Endothelial cell of umbilical vein (primary cell): ENCODE measurements around the gene NR3C2. TPM values are rescaled to one million over a fixed set of nuclear protein-coding genes. Genes with fewer than 3 reads are reported as not detected.

Experiments used
- BruUV-seq: library from RNA; stranded (reverse); fragments of 400-500 nt; replicated peaks from 2 replicates; lab custom pipeline; 2021; lab: Mats Ljungman, UMichigan
- CTCF ChIA-PET: fragments of 300-600, 350-600 bp; sonication (Branson Sonifier 250); formaldehyde crosslinking; loops from one replicate; lab custom pipeline; 2021; ENCODE audit warnings: antibody characterized with exemption, inconsistent platforms; lab: Charles Lee
- POLR2A ChIA-PET: fragments of 300-600, 350-600 bp; sonication (Branson Sonifier 250); formaldehyde crosslinking; loops from one replicate; lab custom pipeline; 2021; ENCODE audit warnings: antibody characterized with exemption, inconsistent platforms; lab: Charles Lee
- DNase-seq: peaks from one replicate; pipeline ENCODE4 v3.0.0-alpha.2; 2011; ENCODE audit warnings: low read depth, low spot score
- FAIRE-seq: peaks from 2 replicates; lab custom pipeline; 2011; peaks lifted over from hg19 to GRCh38; lab: Jason Lieb, UNC
- H2AFZ ChIP-seq: 2 replicates; pipeline ENCODE4 v1.6.0; 2012; ENCODE audit warnings: low read depth, low read length, control low read depth, inconsistent platforms
- H3K27ac ChIP-seq: 2 replicates; pipeline ENCODE4 v1.5.1; 2011; ENCODE audit warnings: low read depth, mild to moderate bottlenecking, control low read depth, low read length, moderate library complexity; ENCODE audit not compliant: insufficient read depth
- H3K27me3 ChIP-seq, 2 experiments: 2 replicates each; pipeline versions ENCODE4 v1.6.0 to v1.6.1; 2011; ENCODE audit warnings: low read length in 2 of 2, mixed read lengths in 1 of 2; ENCODE audit not compliant: control insufficient read depth in 2 of 2, insufficient read depth in 2 of 2
- H3K36me3 ChIP-seq, 2 experiments: 2 replicates in 1 of 2; 3 replicates in 1 of 2; pipeline ENCODE4 v1.5.1; 2011; ENCODE audit warnings: low read length in 2 of 2, mild to moderate bottlenecking in 1 of 2, moderate library complexity in 1 of 2; ENCODE audit not compliant: control insufficient read depth in 2 of 2, insufficient read depth in 2 of 2; ENCODE audit errors: extremely low read depth in 1 of 2
- H3K4me1 ChIP-seq: 3 replicates; pipeline ENCODE4 v1.5.1; 2011; ENCODE audit warnings: mild to moderate bottlenecking, low read length; ENCODE audit not compliant: control insufficient read depth, insufficient read depth; ENCODE audit errors: extremely low read depth
- H3K4me2 ChIP-seq: 2 replicates; pipeline ENCODE4 v1.6.1; 2011; ENCODE audit warnings: low read length, control low read depth, mixed read lengths; ENCODE audit not compliant: insufficient read depth
- H3K4me3 ChIP-seq, 3 experiments: fragments of 200-600 bp in 1 of 3; sonication (generic), shearing (Covaris generic) in 1 of 3; replicated peaks in 1 of 3; 2 replicates each; pipeline ENCODE4 v1.5.1; 2011 to 2016; ENCODE audit warnings: control low read depth in 3 of 3, low read length in 3 of 3, mild to moderate bottlenecking in 2 of 3, inconsistent platforms in 1 of 3, low read depth in 1 of 3, moderate library complexity in 1 of 3; ENCODE audit not compliant: insufficient read depth in 1 of 3
- H3K79me2 ChIP-seq: 2 replicates; pipeline ENCODE4 v1.6.0; 2012; ENCODE audit warnings: low read length, inconsistent platforms; ENCODE audit not compliant: control insufficient read depth, insufficient read depth
- H3K9ac ChIP-seq: replicated peaks from 2 replicates; pipeline ENCODE3; 2011; ENCODE audit warnings: low read length, control low read depth; ENCODE audit not compliant: insufficient read depth; ENCODE audit errors: extremely low read depth
- H3K9me1 ChIP-seq: replicated peaks from 3 replicates; pipeline ENCODE4 v1.6.0; 2011; ENCODE audit warnings: mild to moderate bottlenecking, low read length; ENCODE audit not compliant: control insufficient read depth, insufficient read depth; ENCODE audit errors: extremely low read depth
- H3K9me3 ChIP-seq: replicated peaks from 2 replicates; pipeline ENCODE4 v1.5.1; 2012; ENCODE audit warnings: low read length, inconsistent platforms; ENCODE audit not compliant: control insufficient read depth, insufficient read depth
- H4K20me1 ChIP-seq: replicated peaks from 2 replicates; pipeline ENCODE3; 2011; ENCODE audit warnings: mild to moderate bottlenecking, low read length; ENCODE audit not compliant: control insufficient read depth, insufficient read depth; ENCODE audit errors: extremely low read depth
- EZH2 ChIP-seq: IDR thresholded peaks from 2 replicates; pipeline ENCODE4 v1.6.1; 2012; ENCODE audit warnings: borderline replicate concordance, low read depth, mild to moderate bottlenecking, moderate library complexity, low read length, inconsistent platforms; ENCODE audit not compliant: severe bottlenecking
- FOS ChIP-seq: IDR thresholded peaks from 2 replicates; pipeline ENCODE4 v1.6.1; 2011; ENCODE audit warnings: mild to moderate bottlenecking, low read length, moderate library complexity, borderline replicate concordance; ENCODE audit not compliant: insufficient read depth
- GATA2 ChIP-seq: IDR thresholded peaks from 2 replicates; pipeline ENCODE4 v1.7.0; 2011; ENCODE audit warnings: low read depth, mild to moderate bottlenecking, moderate library complexity, mixed read lengths, low read length; ENCODE audit not compliant: insufficient read length, insufficient read depth
- JUN ChIP-seq: IDR thresholded peaks from 2 replicates; pipeline ENCODE4 v1.6.1; 2011; ENCODE audit warnings: borderline replicate concordance, low read depth; ENCODE audit not compliant: insufficient read length, insufficient read depth
- MAX ChIP-seq: IDR thresholded peaks from 2 replicates; pipeline ENCODE4 v1.6.1; 2011; ENCODE audit not compliant: insufficient read depth, insufficient read length
- POLR2A ChIP-seq: IDR thresholded peaks from 2 replicates; pipeline ENCODE4 v1.6.1; 2012; ENCODE audit warnings: low read depth, mild to moderate bottlenecking, control low read depth, low read length
- POLR2AphosphoS5 ChIP-seq: IDR thresholded peaks from 2 replicates; pipeline ENCODE4 v1.6.1; 2012; ENCODE audit warnings: low read depth, mild to moderate bottlenecking, control low read depth, low read length, moderate library complexity; ENCODE audit not compliant: insufficient read depth
- dilution Hi-C: fragments of 300-500 bp; cut with MboI; formaldehyde crosslinking; loops from one replicate; pipeline ENCODE4 v1.15.0; 2019; ENCODE audit warnings: low sequenced_read_pairs; ENCODE audit not compliant: extremely low pct_ligation_motif_present
- intact Hi-C: fragments of 100-400 bp; cut with micrococcal nuclease; formaldehyde crosslinking; loops from one replicate; pipeline ENCODE4 v1.10.0; 2022
- polyA plus RNA-seq, 4 experiments: library from polyadenylated mRNA; depleted of rRNA in 3 of 4; stranded (reverse) in 3 of 4; unstranded in 1 of 4; fragments of >200 nt; gene quantifications; 2 replicates each; pipeline versions ENCODE4 v1.2.1 to v1.2.3, GENCODE V29; 2011 to 2012; ENCODE audit warnings: missing spikeins in 1 of 4
- total RNA-seq: library from RNA; stranded (reverse); gene quantifications from 2 replicates; pipeline ENCODE4 v1.2.3, GENCODE V29; 2021
- TF ChIP-seq, protein P1 (sequence below), 2 donors: IDR thresholded peaks; 1 replicate in 1 of 2; 2 replicates in 1 of 2; pipeline ENCODE4 v1.5.1; 2011; ENCODE audit warnings: low read length in 2 of 2, mild to moderate bottlenecking in 2 of 2, moderate library complexity in 2 of 2, control low read depth in 1 of 2, inconsistent platforms in 1 of 2, low read depth in 1 of 2; ENCODE audit not compliant: insufficient read depth in 1 of 2; ENCODE audit errors: extremely low read depth in 1 of 2

Gene NR3C2
- total and polyA plus RNA-seq, 2 donors (not counting 3 experiments of a cell fraction or from before 2014, with no cell fraction given) = 4.8 to 16.4 TPM

GRCh38 chr4:148071009-148071408, 371.2 kb downstream of the NR3C2 start:
- intact Hi-C loops (no loop called here), dilution Hi-C loops (no loop called here)
- DNase-seq (no peak), FAIRE-seq (no peak)
- Histone ChIP-seq H3K4me1 (no peaks in the 10 kb centered on the region), H3K9ac (no peak overlapping the region), H3K27ac (no peak overlapping the region), H3K79me2 (no peaks in the 10 kb centered on the region), H3K9me1 (no peaks in the 10 kb centered on the region), H2AFZ (no peak overlapping the region), H3K4me2 (no peak overlapping the region), H4K20me1 (no peaks in the 10 kb centered on the region), H3K9me3 (no peaks in the 10 kb centered on the region), H3K36me3 (no peaks in the 10 kb centered on the region), H3K27me3 (no peaks in the 10 kb centered on the region), H3K4me3 (no peak overlapping the region)
- ChIA-PET POLR2A (no interaction called here), CTCF (interaction anchor here (0.9 to 1.4 kb wide), 2 partner anchors 87 to 960 kb away, joined by 3 to 4 read pairs; no protein-coding TSS in a partner anchor)
- BruUV-seq = no TSS peak
- TF ChIP-seq GATA2 (no peak), POLR2AphosphoS5 (no peak), MAX (no peak), POLR2A (no peak), FOS (no peak), EZH2 (no peak), JUN (no peak)

- DNase-seq = no peak
- H3K9me3 ChIP-seq = no peaks in the 10 kb centered on the region
- H3K9me1 ChIP-seq = no peaks in the 10 kb centered on the region
- no peak overlapping the region for H2AFZ ChIP-seq
- no peak for TF ChIP-seq EZH2
- TF ChIP-seq POLR2A = no peak
- TF ChIP-seq, protein P1, sequence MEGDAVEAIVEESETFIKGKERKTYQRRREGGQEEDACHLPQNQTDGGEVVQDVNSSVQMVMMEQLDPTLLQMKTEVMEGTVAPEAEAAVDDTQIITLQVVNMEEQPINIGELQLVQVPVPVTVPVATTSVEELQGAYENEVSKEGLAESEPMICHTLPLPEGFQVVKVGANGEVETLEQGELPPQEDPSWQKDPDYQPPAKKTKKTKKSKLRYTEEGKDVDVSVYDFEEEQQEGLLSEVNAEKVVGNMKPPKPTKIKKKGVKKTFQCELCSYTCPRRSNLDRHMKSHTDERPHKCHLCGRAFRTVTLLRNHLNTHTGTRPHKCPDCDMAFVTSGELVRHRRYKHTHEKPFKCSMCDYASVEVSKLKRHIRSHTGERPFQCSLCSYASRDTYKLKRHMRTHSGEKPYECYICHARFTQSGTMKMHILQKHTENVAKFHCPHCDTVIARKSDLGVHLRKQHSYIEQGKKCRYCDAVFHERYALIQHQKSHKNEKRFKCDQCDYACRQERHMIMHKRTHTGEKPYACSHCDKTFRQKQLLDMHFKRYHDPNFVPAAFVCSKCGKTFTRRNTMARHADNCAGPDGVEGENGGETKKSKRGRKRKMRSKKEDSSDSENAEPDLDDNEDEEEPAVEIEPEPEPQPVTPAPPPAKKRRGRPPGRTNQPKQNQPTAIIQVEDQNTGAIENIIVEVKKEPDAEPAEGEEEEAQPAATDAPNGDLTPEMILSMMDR (IDR thresholded peaks at IDR 0.05; ENCODE audit: extremely low read depth in 1 of 2, insufficient read depth in 1 of 2, low read depth in 1 of 2, low read length in 2 of 2) = no peak
- no peak for TF ChIP-seq FOS
- TF ChIP-seq JUN = no peak
- no peak for TF ChIP-seq POLR2AphosphoS5
- FAIRE-seq = no peak
- no peaks in the 10 kb centered on the region for H4K20me1 ChIP-seq
- POLR2A ChIA-PET = no interaction called here
- no peaks in the 10 kb centered on the region for H3K4me1 ChIP-seq
- H3K27me3 ChIP-seq = no peaks in the 10 kb centered on the region
- no TSS peak for BruUV-seq
- no peak overlapping the region for H3K4me3 ChIP-seq
- CTCF ChIA-PET = no interaction called here
- H3K4me2 ChIP-seq = no peak overlapping the region
- intact Hi-C loops (no loop called here), dilution Hi-C loops (no loop called here)
- H3K79me2 ChIP-seq = no peaks in the 10 kb centered on the region
- H3K36me3 ChIP-seq = peaks cover 0 to 3% of the 10 kb centered on the region in 2 experiments
- H3K27ac ChIP-seq = no peak overlapping the region
- H3K9ac ChIP-seq = no peak overlapping the region
These were observed 372.4 kb downstream of the NR3C2 start for GRCh38 chr4:148069895-148070178.
